ENCODE measurements around the gene GABBR2.

DNA sequence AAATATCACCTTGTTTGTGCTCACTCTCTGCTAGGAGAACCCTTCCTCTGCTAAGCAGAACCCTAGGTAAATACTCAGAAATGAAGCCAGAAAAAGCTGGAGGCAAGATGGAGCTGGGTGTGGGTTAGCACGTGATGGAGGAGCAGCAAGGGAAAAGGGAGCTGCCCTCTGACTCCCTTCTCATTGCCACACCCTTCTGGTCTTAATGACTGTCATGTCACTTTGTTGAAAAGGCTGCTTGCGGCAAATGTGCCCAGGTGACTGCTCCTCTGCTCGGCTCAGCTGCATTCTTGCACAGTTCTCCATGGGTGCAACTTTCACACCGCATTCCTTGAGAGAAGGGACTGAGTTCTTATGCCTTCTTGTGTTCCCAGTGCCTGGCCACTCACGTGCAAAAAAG lies 416.9 kb downstream of the GABBR2 start:
- TF ChIP-seq, protein P1, sequence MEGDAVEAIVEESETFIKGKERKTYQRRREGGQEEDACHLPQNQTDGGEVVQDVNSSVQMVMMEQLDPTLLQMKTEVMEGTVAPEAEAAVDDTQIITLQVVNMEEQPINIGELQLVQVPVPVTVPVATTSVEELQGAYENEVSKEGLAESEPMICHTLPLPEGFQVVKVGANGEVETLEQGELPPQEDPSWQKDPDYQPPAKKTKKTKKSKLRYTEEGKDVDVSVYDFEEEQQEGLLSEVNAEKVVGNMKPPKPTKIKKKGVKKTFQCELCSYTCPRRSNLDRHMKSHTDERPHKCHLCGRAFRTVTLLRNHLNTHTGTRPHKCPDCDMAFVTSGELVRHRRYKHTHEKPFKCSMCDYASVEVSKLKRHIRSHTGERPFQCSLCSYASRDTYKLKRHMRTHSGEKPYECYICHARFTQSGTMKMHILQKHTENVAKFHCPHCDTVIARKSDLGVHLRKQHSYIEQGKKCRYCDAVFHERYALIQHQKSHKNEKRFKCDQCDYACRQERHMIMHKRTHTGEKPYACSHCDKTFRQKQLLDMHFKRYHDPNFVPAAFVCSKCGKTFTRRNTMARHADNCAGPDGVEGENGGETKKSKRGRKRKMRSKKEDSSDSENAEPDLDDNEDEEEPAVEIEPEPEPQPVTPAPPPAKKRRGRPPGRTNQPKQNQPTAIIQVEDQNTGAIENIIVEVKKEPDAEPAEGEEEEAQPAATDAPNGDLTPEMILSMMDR (conservative IDR thresholded peaks at IDR 0.05; ENCODE audit: low read length) = no peak
- no peak for TF ChIP-seq EZH2phosphoT487 (IDR thresholded peaks at IDR 0.05; ENCODE audit: borderline replicate concordance, low read depth, low read length)
